Uterus (tissue), 4 donors: ENCODE results near the gene MAST2. TPM values are rescaled to one million over a fixed set of nuclear protein-coding genes. Genes with fewer than 3 reads are reported as not detected.

Source experiments
- DNase-seq, 2 donors: peaks; one replicate each; pipeline ENCODE4 v3.0.0-alpha.2; 2019 to 2020
- H3K27ac ChIP-seq, 2 donors: fragments of 200-600 bp; sonication (generic); 1 replicate in 1 of 2; 2 replicates in 1 of 2; pipeline ENCODE4 v1.5.1; 2016 to 2018
- H3K27me3 ChIP-seq, 2 donors: fragments of 200-600 bp; sonication (generic); one replicate each; pipeline ENCODE4 v1.5.1; 2018 to 2019; ENCODE audit warnings: control low read depth in 1 of 2
- H3K36me3 ChIP-seq, 2 donors: fragments of 200-600 bp; sonication (generic); one replicate each; pipeline ENCODE4 v1.5.1; 2019; ENCODE audit warnings: control low read depth in 1 of 2
- H3K4me1 ChIP-seq, 2 donors: fragments of 200-600 bp; sonication (generic); one replicate each; pipeline ENCODE4 v1.5.1; 2018 to 2019; ENCODE audit warnings: control low read depth in 1 of 2
- H3K4me3 ChIP-seq, 2 donors: fragments of 200-600 bp; sonication (generic); 1 replicate in 1 of 2; 2 replicates in 1 of 2; pipeline ENCODE4 v1.5.1; 2018 to 2019; ENCODE audit warnings: mild to moderate bottlenecking in 1 of 2
- H3K9me3 ChIP-seq, 2 donors: fragments of 200-600 bp; sonication (generic); one replicate each; pipeline ENCODE4 v1.5.1; 2019; ENCODE audit warnings: control low read depth in 1 of 2
- CTCF ChIP-seq, 4 experiments: fragments of 200-600 bp in 2 of 4; fragments of 450-650 bp in 2 of 4; sonication (generic) in 2 of 4; IDR thresholded peaks; one replicate each; pipeline ENCODE4 v1.5.1; 2016 to 2019; ENCODE audit warnings: antibody characterized with exemption in 4 of 4, mild to moderate bottlenecking in 2 of 4, moderate library complexity in 1 of 4
- POLR2A ChIP-seq, 2 donors: fragments of 450-650 bp; IDR thresholded peaks; one replicate each; pipeline ENCODE4 v1.6.1; 2016; ENCODE audit warnings: antibody characterized with exemption in 2 of 2, mild to moderate bottlenecking in 1 of 2, moderate library complexity in 1 of 2
- intact Hi-C: fragments of 100-400 bp; cut with DNase I; formaldehyde crosslinking; loops from one replicate; pipeline ENCODE4 v1.15.1; 2023; ENCODE audit warnings: low total_unique reads
- total RNA-seq, 4 donors: library from RNA; depleted of rRNA in 3 of 4; stranded (reverse); fragments of >200 nt in 3 of 4; gene quantifications; one replicate each; pipeline versions ENCODE4 v1.1.0 to v1.2.4, GENCODE V29; 2014 to 2023
- donor health status: DM: yes; HTN: yes; CAD: no.

Gene MAST2
- total RNA-seq, 4 donors from 2014 or later = 12.8 to 52.1 (median 36.3) TPM

GRCh38 chr1:46065405-46065804 lies 262.0 kb downstream of the MAST2 start:
- Histone ChIP-seq H3K27me3 (no peaks in the 10 kb centered on the region), H3K4me1 (no peaks in the 10 kb centered on the region), H3K4me3 (no peak overlapping the region), H3K9me3 (no peaks in the 10 kb centered on the region), H3K36me3 (no peaks in the 10 kb centered on the region), H3K27ac (no peak overlapping the region)
- no peak for DNase-seq
- intact Hi-C loops = no loop called here
- TF ChIP-seq CTCF (IDR thresholded peaks at IDR 0.05) (no peak), POLR2A (IDR thresholded peaks at IDR 0.05) (no peak)

GRCh38 chr1:46067652-46068051 lies 264.2 kb downstream of the MAST2 start:
- no peaks in the 10 kb centered on the region for H3K9me3 ChIP-seq
- TF ChIP-seq CTCF (IDR thresholded peaks at IDR 0.05) (no peak), POLR2A (IDR thresholded peaks at IDR 0.05) (no peak)
- no peak for DNase-seq
- no peaks in the 10 kb centered on the region for H3K4me1 ChIP-seq
- H3K36me3 ChIP-seq = no peaks in the 10 kb centered on the region
- H3K4me3 ChIP-seq = no peak overlapping the region
- H3K27me3 ChIP-seq = no peaks in the 10 kb centered on the region
- H3K27ac ChIP-seq = no peak overlapping the region
- intact Hi-C loops = no loop called here

GRCh38 chr1:46068525-46068924 lies 265.1 kb downstream of the MAST2 start:
- DNase-seq = no peak
- Histone ChIP-seq H3K4me3 (no peak overlapping the region), H3K36me3 (no peaks in the 10 kb centered on the region), H3K4me1 (no peaks in the 10 kb centered on the region), H3K27ac (no peak overlapping the region), H3K27me3 (no peaks in the 10 kb centered on the region), H3K9me3 (no peaks in the 10 kb centered on the region)
- TF ChIP-seq POLR2A (IDR thresholded peaks at IDR 0.05) (no peak), CTCF (IDR thresholded peaks at IDR 0.05) (no peak)
- intact Hi-C loops = no loop called here

- Histone ChIP-seq H3K36me3 (no peaks in the 10 kb centered on the region), H3K9me3 (no peaks in the 10 kb centered on the region), H3K27ac (no peak overlapping the region), H3K27me3 (no peaks in the 10 kb centered on the region), H3K4me1 (no peaks in the 10 kb centered on the region), H3K4me3 (no peak overlapping the region)
- intact Hi-C loops = no loop called here
- TF ChIP-seq POLR2A (IDR thresholded peaks at IDR 0.05) = no peak
- TF ChIP-seq CTCF (IDR thresholded peaks at IDR 0.05) = no peak
- no peak for DNase-seq
Measured at GRCh38 chr1:46070164-46070814, 266.9 kb downstream of the MAST2 start.

- no peaks in the 10 kb centered on the region for H3K27me3 ChIP-seq
- H3K27ac ChIP-seq = no peak overlapping the region
- no peak for DNase-seq
- H3K36me3 ChIP-seq = no peaks in the 10 kb centered on the region
- no peak for TF ChIP-seq POLR2A (IDR thresholded peaks at IDR 0.05)
- TF ChIP-seq CTCF (IDR thresholded peaks at IDR 0.05) = no peak
- no peak overlapping the region for H3K4me3 ChIP-seq
- no peaks in the 10 kb centered on the region for H3K9me3 ChIP-seq
- H3K4me1 ChIP-seq = no peaks in the 10 kb centered on the region
- intact Hi-C loops = no loop called here
Measured at GRCh38 chr1:46072975-46073374, 269.6 kb downstream of the MAST2 start.
